SU-DHL-6 (cell line): ENCODE results near the gene IQGAP3.

ENCODE experiments used
- CTCF ChIP-seq: fragments of 200-600 bp; sonication (generic); IDR thresholded peaks from one replicate; pipeline ENCODE4 v1.5.1; 2017; ENCODE audit warnings: antibody characterized with exemption, mild to moderate bottlenecking, low read length, moderate library complexity; ENCODE audit not compliant: insufficient read depth, poor library complexity, severe bottlenecking
- EZH2phosphoT487 ChIP-seq: fragments of 200-600 bp; sonication (generic), shearing (Covaris generic); conservative IDR thresholded peaks from 2 replicates; pipeline ENCODE4 v1.6.1; 2018; ENCODE audit warnings: mild to moderate bottlenecking, antibody characterized with exemption, low read length, moderate library complexity, mixed read lengths

DNA sequence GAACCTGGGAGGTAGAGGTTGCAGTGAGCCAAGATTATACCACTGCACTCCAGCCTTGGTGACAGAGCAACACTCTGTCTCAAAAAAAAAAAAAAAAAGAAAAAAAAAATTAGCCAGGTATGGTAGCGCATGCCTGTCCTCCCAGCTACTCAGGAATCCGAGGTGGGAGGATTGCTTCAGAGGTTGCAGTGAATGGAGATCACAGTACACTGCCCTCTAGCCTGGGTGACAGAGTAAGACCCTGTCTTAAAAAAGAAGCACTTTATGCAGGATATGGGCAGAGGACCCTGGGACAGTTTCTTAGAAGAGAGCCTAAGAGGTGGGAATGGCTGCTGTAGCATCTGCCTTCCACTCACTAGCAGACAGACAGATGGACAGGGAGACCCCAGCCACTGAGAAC, 23.0 kb downstream of the IQGAP3 start:
- TF ChIP-seq CTCF: no peak
- TF ChIP-seq EZH2phosphoT487: no peak
